Panc1 (cell line): Measurements from ENCODE around the gene BFSP1.

Experiments
- CTCF ChIP-seq: fragments of 450-650 bp; IDR thresholded peaks from 2 replicates; pipeline ENCODE4 v1.5.1; 2017; ENCODE audit warnings: mild to moderate bottlenecking
- POLR2AphosphoS5 ChIP-seq: IDR thresholded peaks from 2 replicates; pipeline ENCODE4 v1.6.1; 2012; ENCODE audit warnings: mild to moderate bottlenecking, low read depth, low read length, moderate library complexity
- REST ChIP-seq, 2 experiments: IDR thresholded peaks; 2 replicates each; pipeline ENCODE4 v1.6.1; 2011 to 2012; ENCODE audit warnings: low read depth in 2 of 2, control low read depth in 1 of 2, low read length in 1 of 2, mild to moderate bottlenecking in 1 of 2, moderate library complexity in 1 of 2; ENCODE audit not compliant: insufficient read depth in 1 of 2
- TCF7L2 ChIP-seq: IDR thresholded peaks from 2 replicates; pipeline ENCODE4 v1.6.1; 2011; ENCODE audit warnings: mild to moderate bottlenecking, low read depth, low read length, inconsistent platforms

GRCh38 chr20:17453592-17453991, 77.6 kb downstream of the BFSP1 start:
- no peak for TF ChIP-seq POLR2AphosphoS5
- TF ChIP-seq CTCF, result no peak
- no peak for TF ChIP-seq REST (IDR thresholded peaks at IDR 0.05; ENCODE audit: insufficient read depth in 1 of 2, low read depth in 2 of 2, low read length in 1 of 2)
- TF ChIP-seq TCF7L2, result no peak
